H9 (cell line): ENCODE measurements around the gene GJA9. TPM values are rescaled to one million over a fixed set of nuclear protein-coding genes. Genes with fewer than 3 reads are reported as not detected.
A peak's percentile ranks its signal among the peaks of the same experiment; 100 is the strongest.
"Not testable (repeated sequence)": the region's sequence is repeated elsewhere in the genome, so short reads cannot be mapped to it uniquely, and the experiment has no call there.

ENCODE experiments used
- DNase-seq: peaks from one replicate; pipeline ENCODE4 v3.0.0-alpha.2; 2017
- H2AFZ ChIP-seq: one replicate; pipeline ENCODE4 v1.6.1; 2013; ENCODE audit warnings: mild to moderate bottlenecking, low read length, control low read depth, moderate library complexity
- H2AK5ac ChIP-seq: 2 replicates; pipeline ENCODE4 v1.6.1; 2013; ENCODE audit warnings: low read length, control low read depth, mixed read lengths; ENCODE audit not compliant: insufficient read length
- H2BK120ac ChIP-seq: one replicate; pipeline ENCODE4 v1.6.1; 2013; ENCODE audit warnings: low read depth, mild to moderate bottlenecking, low read length, control low read depth, inconsistent platforms; ENCODE audit not compliant: poor library complexity, severe bottlenecking
- H2BK12ac ChIP-seq: 2 replicates; pipeline ENCODE4 v1.6.1; 2013; ENCODE audit warnings: low read length, control low read depth, mixed read lengths, low read depth; ENCODE audit not compliant: insufficient read length
- H2BK15ac ChIP-seq: 2 replicates; pipeline ENCODE4 v1.6.1; 2013; ENCODE audit warnings: low read depth, low read length, control low read depth
- H2BK20ac ChIP-seq: one replicate; pipeline ENCODE4 v1.6.1; 2013; ENCODE audit warnings: low read depth, mild to moderate bottlenecking, low read length, control low read depth, inconsistent platforms; ENCODE audit not compliant: poor library complexity, severe bottlenecking
- H2BK5ac ChIP-seq: 2 replicates; pipeline ENCODE4 v1.6.1; 2013; ENCODE audit warnings: low read length, control low read depth, mixed read lengths; ENCODE audit not compliant: insufficient read length
- H3K14ac ChIP-seq: 2 replicates; pipeline ENCODE4 v1.6.1; 2013; ENCODE audit warnings: low read length, control low read depth; ENCODE audit not compliant: insufficient read depth
- H3K18ac ChIP-seq: 2 replicates; pipeline ENCODE4 v1.6.1; 2013; ENCODE audit warnings: low read depth, mild to moderate bottlenecking, mixed read lengths, low read length, control low read depth; ENCODE audit not compliant: insufficient read length
- H3K23ac ChIP-seq: 2 replicates; pipeline ENCODE4 v1.6.1; 2013; ENCODE audit warnings: low read length, control low read depth, mixed read lengths, low read depth; ENCODE audit not compliant: insufficient read length
- H3K23me2 ChIP-seq: 2 replicates; pipeline ENCODE4 v1.6.1; 2013; ENCODE audit warnings: low read depth, mild to moderate bottlenecking, mixed read lengths, low read length, control low read depth; ENCODE audit not compliant: insufficient read length, poor library complexity, severe bottlenecking
- H3K27ac ChIP-seq: 2 replicates; pipeline ENCODE4 v1.5.1; 2013; ENCODE audit warnings: low read length, control low read depth, mixed read lengths, low read depth; ENCODE audit not compliant: insufficient read length
- H3K27me3 ChIP-seq: 2 replicates; pipeline ENCODE4 v1.6.1; 2013; ENCODE audit warnings: low read length, control low read depth, inconsistent platforms; ENCODE audit not compliant: insufficient read depth
- H3K4ac ChIP-seq: 2 replicates; pipeline ENCODE4 v1.6.1; 2013; ENCODE audit warnings: low read depth, mild to moderate bottlenecking, control low read depth, inconsistent platforms, low read length, moderate library complexity
- H3K4me1 ChIP-seq: 2 replicates; pipeline ENCODE4 v1.6.1; 2013; ENCODE audit warnings: low read length, control low read depth, inconsistent platforms; ENCODE audit not compliant: insufficient read depth
- H3K4me2 ChIP-seq: 2 replicates; pipeline ENCODE4 v1.6.1; 2013; ENCODE audit warnings: low read length, control low read depth, mixed read lengths; ENCODE audit not compliant: insufficient read length, insufficient read depth
- H3K56ac ChIP-seq: 2 replicates; pipeline ENCODE4 v1.6.1; 2013; ENCODE audit warnings: low read depth, mild to moderate bottlenecking, mixed read lengths, low read length, control low read depth; ENCODE audit not compliant: insufficient read length
- H3K79me1 ChIP-seq: 2 replicates; pipeline ENCODE4 v1.6.1; 2013; ENCODE audit warnings: low read depth, mild to moderate bottlenecking, moderate library complexity, low read length, control low read depth, inconsistent platforms; ENCODE audit not compliant: insufficient read depth, poor library complexity, severe bottlenecking
- H3K79me2 ChIP-seq: 2 replicates; pipeline ENCODE4 v1.6.1; 2013; ENCODE audit warnings: low read length, control low read depth, inconsistent platforms; ENCODE audit not compliant: insufficient read depth
- H3K9ac ChIP-seq: 2 replicates; pipeline ENCODE4 v1.6.1; 2013; ENCODE audit warnings: low read length, control low read depth, mixed read lengths; ENCODE audit not compliant: insufficient read length; ENCODE audit errors: extremely low read depth
- H3K9me3 ChIP-seq: one replicate; pipeline ENCODE4 v1.6.1; 2013; ENCODE audit warnings: low read depth, low read length, inconsistent platforms; ENCODE audit not compliant: control insufficient read depth
- H3T11ph ChIP-seq: one replicate; pipeline ENCODE4 v1.6.1; 2013; ENCODE audit warnings: mild to moderate bottlenecking, low read length, control low read depth, inconsistent platforms
- H4K20me1 ChIP-seq: one replicate; pipeline ENCODE4 v1.6.1; 2013; ENCODE audit not compliant: control insufficient read depth, insufficient read length, insufficient read depth
- H4K5ac ChIP-seq: 2 replicates; pipeline ENCODE4 v1.6.1; 2013; ENCODE audit warnings: low read depth, mild to moderate bottlenecking, mixed read lengths, low read length, control low read depth; ENCODE audit not compliant: insufficient read length
- H4K8ac ChIP-seq: replicated peaks from 2 replicates; pipeline ENCODE4 v1.6.1; 2013; ENCODE audit warnings: low read length, control low read depth, mixed read lengths, low read depth; ENCODE audit not compliant: insufficient read length
- H4K91ac ChIP-seq: 2 replicates; pipeline ENCODE4 v1.6.1; 2013; ENCODE audit warnings: low read depth, mild to moderate bottlenecking, moderate library complexity, mixed read lengths, low read length, control low read depth; ENCODE audit not compliant: insufficient read length
- H3K27ac Mint-ChIP-seq, 3 experiments: 2 replicates in 2 of 3; 3 replicates in 1 of 3; pipeline ENCODE4 v1.8.0; 2020 to 2021; ENCODE audit warnings: mixed read lengths in 3 of 3, mild to moderate bottlenecking in 1 of 3, moderate library complexity in 1 of 3
- H3K27me3 Mint-ChIP-seq: 2 replicates; pipeline ENCODE4 v1.8.0; 2021; ENCODE audit warnings: low read depth, mild to moderate bottlenecking, moderate library complexity, mixed read lengths
- H3K36me3 Mint-ChIP-seq, 3 experiments: 2 replicates in 2 of 3; 3 replicates in 1 of 3; pipeline ENCODE4 v1.8.0; 2020 to 2021; ENCODE audit warnings: low read depth in 3 of 3, mixed read lengths in 3 of 3; ENCODE audit not compliant: insufficient read depth in 1 of 3
- H3K4me1 Mint-ChIP-seq, 2 experiments: 2 replicates each; pipeline ENCODE4 v1.8.0; 2020; ENCODE audit warnings: mixed read lengths in 2 of 2
- H3K4me3 Mint-ChIP-seq, 2 experiments: 2 replicates in 1 of 2; 3 replicates in 1 of 2; pipeline ENCODE4 v1.8.0; 2020 to 2021; ENCODE audit warnings: mild to moderate bottlenecking in 2 of 2, mixed read lengths in 2 of 2, moderate library complexity in 1 of 2
- H3K9me3 Mint-ChIP-seq, 2 experiments: 2 replicates in 1 of 2; 3 replicates in 1 of 2; pipeline ENCODE4 v1.8.0; 2020; ENCODE audit warnings: mild to moderate bottlenecking in 2 of 2, mixed read lengths in 2 of 2, moderate library complexity in 1 of 2
- CTCF ChIP-seq: fragments of 200-600 bp; sonication (generic); conservative IDR thresholded peaks from 3 replicates; pipeline ENCODE4 v1.8.0; 2021; ENCODE audit warnings: antibody characterized with exemption, mild to moderate bottlenecking
- WGBS: extraction: QIAGEN DNeasy Blood & Tissue Kit; methylation state at CpG from one replicate; pipeline ENCODE4 v1.1.7; 2013; ENCODE audit warnings: missing lambda C conversion rate, low lambda C conversion rate, mixed read lengths; ENCODE audit not compliant: insufficient read length; ENCODE audit errors: extremely low coverage; 5-methylcytosine and 5-hydroxymethylcytosine counted together
- total RNA-seq: library from RNA; stranded (reverse); gene quantifications from 2 replicates; pipeline ENCODE4 v1.2.1, GENCODE V29; 2021

Gene GJA9
- total RNA-seq, 1 experiment from 2014 or later = not detected

GRCh38 chr1:38915352-38915948, 34.1 kb upstream of the GJA9 start:
- no CpG with 5 or more reads among the region's 3 CpGs for WGBS
- H3K9ac ChIP-seq = no peak overlapping the region
- no peaks in the 10 kb centered on the region for H3K79me1 ChIP-seq
- no peak overlapping the region for H3K23ac ChIP-seq
- H3K27me3 Mint-ChIP-seq = no peaks in the 10 kb centered on the region
- no peak overlapping the region for H4K8ac ChIP-seq
- 0 out of 7 replicates have a peak overlapping the region, but pooled peaks of 1 of the 3 experiments have one; percentile 55 for H3K27ac Mint-ChIP-seq
- H3K18ac ChIP-seq = no peak overlapping the region
- H3K14ac ChIP-seq = no peak overlapping the region
- no peak overlapping the region for H2BK5ac ChIP-seq
- no peak overlapping the region for H2AFZ ChIP-seq
- no peaks in the 10 kb centered on the region for H3K27me3 ChIP-seq
- no peaks in the 10 kb centered on the region for H3K4me1 ChIP-seq
- H2BK120ac ChIP-seq = no peak overlapping the region
- no peak for DNase-seq
- H3T11ph ChIP-seq = no peak overlapping the region
- H4K91ac ChIP-seq = no peak overlapping the region
- H2BK15ac ChIP-seq = no peak overlapping the region
- no peak overlapping the region for H3K56ac ChIP-seq
- H3K36me3 Mint-ChIP-seq = no peaks in the 10 kb centered on the region
- no peak overlapping the region for H3K4me2 ChIP-seq
- H3K9me3 ChIP-seq = no peaks in the 10 kb centered on the region
- H3K4ac ChIP-seq = no peak overlapping the region
- H3K4me1 Mint-ChIP-seq = peaks cover 6% of the 10 kb centered on the region in 2 experiments
- H3K23me2 ChIP-seq = no peaks in the 10 kb centered on the region
- H2BK20ac ChIP-seq = no peak overlapping the region
- no peak for TF ChIP-seq CTCF
- H4K20me1 ChIP-seq = no peaks in the 10 kb centered on the region
- no peak overlapping the region for H2AK5ac ChIP-seq
- no peak overlapping the region for H4K5ac ChIP-seq
- no peak overlapping the region for H3K27ac ChIP-seq
- H3K79me2 ChIP-seq = no peaks in the 10 kb centered on the region
- no peak overlapping the region for H3K4me3 Mint-ChIP-seq
- H3K9me3 Mint-ChIP-seq = no peaks in the 10 kb centered on the region; a peak in 1 of 5 replicates
- H2BK12ac ChIP-seq = no peak overlapping the region

GRCh38 chr1:38914908-38915307, 33.5 kb upstream of the GJA9 start:
- H3K4ac ChIP-seq, H3K27ac ChIP-seq, H2BK15ac ChIP-seq, H2BK12ac ChIP-seq, H4K91ac ChIP-seq, H3K14ac ChIP-seq, H2AK5ac ChIP-seq, H3K9me3 ChIP-seq, H3K56ac ChIP-seq, H3K36me3 Mint-ChIP-seq, H4K5ac ChIP-seq, H2BK20ac ChIP-seq, H2BK5ac ChIP-seq, H4K8ac ChIP-seq, H3K18ac ChIP-seq, H2AFZ ChIP-seq, H3K23me2 ChIP-seq, H3K23ac ChIP-seq, H3K27me3 ChIP-seq, H3K4me2 ChIP-seq, H3K79me1 ChIP-seq, H3K9ac ChIP-seq, H3K9me3 Mint-ChIP-seq, H3K27me3 Mint-ChIP-seq, H3T11ph ChIP-seq, H2BK120ac ChIP-seq, DNase-seq, H3K4me3 Mint-ChIP-seq, H3K27ac Mint-ChIP-seq, H3K4me1 ChIP-seq, H3K4me1 Mint-ChIP-seq, H4K20me1 ChIP-seq, H3K79me2 ChIP-seq: not testable (repeated sequence)
- no CpG with 5 or more reads among the region's 8 CpGs for WGBS
